Activated T-cell treated with anti-CD3 and anti-CD28 coated beads, Interleukin-2, amount 50 U/mL, for 48 hours (primary cell): ENCODE results near the gene SUZ12.
"Not testable (repeated sequence)": the region's sequence is repeated elsewhere in the genome, so short reads cannot be mapped to it uniquely, and the experiment has no call there.

Source experiments
- DNase-seq, 2 experiments: peaks; one replicate each; pipeline ENCODE4 v3.0.0-alpha.2; 2020

The SUZ12 gene

GRCh38 chr17:32042266-32042665 lies 105.5 kb downstream of the SUZ12 start:
- not testable (repeated sequence) for DNase-seq

- not testable (repeated sequence) for DNase-seq
Measured at GRCh38 chr17:32045611-32046010, 108.8 kb downstream of the SUZ12 start.

GRCh38 chr17:32047663-32048062 lies 110.9 kb downstream of the SUZ12 start:
- DNase-seq = not testable (repeated sequence)
